NK-92 (cell line): ENCODE results near the gene PARD3B.

ENCODE experiments used
- DNase-seq: peaks from one replicate; lab custom pipeline; 2025; ENCODE audit not compliant: unreplicated experiment; lab: John Stamatoyannopoulos, UW

PARD3B gene

GRCh38 chr2:205034034-205034433 lies 488.8 kb downstream of the PARD3B start:
- DNase-seq: no peak

GRCh38 chr2:205040323-205040722 lies 495.0 kb downstream of the PARD3B start:
- DNase-seq: no peak

GRCh38 chr2:205041472-205042130 lies 496.3 kb downstream of the PARD3B start:
- no peak for DNase-seq

GRCh38 chr2:205043285-205043684 lies 498.0 kb downstream of the PARD3B start:
- DNase-seq: no peak

GRCh38 chr2:205045706-205046105 lies 500.4 kb downstream of the PARD3B start:
- no peak for DNase-seq

GRCh38 chr2:205047273-205047839 lies 502.1 kb downstream of the PARD3B start:
- no peak for DNase-seq

GRCh38 chr2:205051417-205051816 lies 506.1 kb downstream of the PARD3B start:
- no peak for DNase-seq

GRCh38 chr2:205052781-205053180 lies 507.5 kb downstream of the PARD3B start:
- DNase-seq: no peak

GRCh38 chr2:205053827-205054410 lies 508.6 kb downstream of the PARD3B start:
- no peak for DNase-seq

- no peak for DNase-seq
These were observed 509.5 kb downstream of the PARD3B start for GRCh38 chr2:205054789-205055188.

GRCh38 chr2:205055251-205055650 lies 510.0 kb downstream of the PARD3B start:
- DNase-seq: no peak

- DNase-seq: no peak
These were observed 510.9 kb downstream of the PARD3B start for GRCh38 chr2:205056151-205056561.

GRCh38 chr2:205058409-205058808 lies 513.1 kb downstream of the PARD3B start:
- DNase-seq: no peak

GRCh38 chr2:205060269-205060668 lies 515.0 kb downstream of the PARD3B start:
- no peak for DNase-seq

GRCh38 chr2:205066081-205066480 lies 520.8 kb downstream of the PARD3B start:
- no peak for DNase-seq

- no peak for DNase-seq
These were observed 524.7 kb downstream of the PARD3B start for GRCh38 chr2:205069928-205070327.

- no peak for DNase-seq
These were observed 525.6 kb downstream of the PARD3B start for GRCh38 chr2:205070889-205071288.

GRCh38 chr2:205073433-205074020 lies 528.3 kb downstream of the PARD3B start:
- no peak for DNase-seq

- DNase-seq: no peak
These were observed 531.1 kb downstream of the PARD3B start for GRCh38 chr2:205076405-205076804.

GRCh38 chr2:205077159-205077558 lies 531.9 kb downstream of the PARD3B start:
- no peak for DNase-seq

GRCh38 chr2:205078762-205079161 lies 533.5 kb downstream of the PARD3B start:
- no peak for DNase-seq

- DNase-seq: no peak
These were observed 533.9 kb downstream of the PARD3B start for GRCh38 chr2:205079173-205079572.
